ENCODE data around the gene MRPS34. TPM values are rescaled to one million over a fixed set of nuclear protein-coding genes. Genes with fewer than 3 reads are reported as not detected.

Gene MRPS34
- total RNA-seq, 1 experiment from 2014 or later, result 109 TPM

GRCh38 chr16:1781254-1781653 lies 8.3 kb upstream of the MRPS34 start:
- H3K27me3 Mint-ChIP-seq (ENCODE audit: insufficient read depth, unreplicated experiment), result no peaks in the 10 kb centered on the region
- H3K36me3 ChIP-seq (ENCODE audit: control insufficient read depth, insufficient read depth, low read length), result peaks cover 2% of the 10 kb centered on the region; the same call in 1 of the 2 replicates

GRCh38 chr16:1780677-1781072 lies 7.7 kb upstream of the MRPS34 start:
- no peak overlapping the region for H3K4me3 ChIP-seq (ENCODE audit: low read depth, low read length)
- no peaks in the 10 kb centered on the region for H3K9me3 Mint-ChIP-seq (ENCODE audit: unreplicated experiment)
- BruUV-seq (replicated peaks), result TSS peak; percentile 47
- H3K27me3 Mint-ChIP-seq (ENCODE audit: insufficient read depth, unreplicated experiment), result no peaks in the 10 kb centered on the region
- peak overlapping the region; percentile 86 for H3K4me3 Mint-ChIP-seq (ENCODE audit: unreplicated experiment)
- DNase-seq, result no peak
- no peaks in the 10 kb centered on the region for H3K27me3 ChIP-seq (replicated peaks; ENCODE audit: control insufficient read depth, insufficient read depth, low read length)
- CTCF ChIA-PET, result no interaction called here
- TF ChIP-seq CTCF (IDR thresholded peaks at IDR 0.05; ENCODE audit: insufficient read depth in 1 of 2, low read depth in 1 of 2, low read length in 1 of 2, severe bottlenecking in 1 of 2, unreplicated experiment in 1 of 2), result no peak
- peaks cover 7% of the 10 kb centered on the region for H3K4me1 ChIP-seq
- peak overlapping the region; percentile 81 for H3K27ac Mint-ChIP-seq (ENCODE audit: unreplicated experiment)
- no peaks in the 10 kb centered on the region for H3K9me3 ChIP-seq
- H3K4me1 Mint-ChIP-seq (ENCODE audit: low read depth, unreplicated experiment), result peaks cover 8% of the 10 kb centered on the region
- H3K36me3 ChIP-seq (ENCODE audit: control insufficient read depth, insufficient read depth, low read length), result peaks cover 2% of the 10 kb centered on the region; the same call in 1 of the 2 replicates
- intact Hi-C loops (cut with micrococcal nuclease; ENCODE audit: unreplicated experiment), result loop anchor here (5.0 kb wide), 1 partner anchor 42 kb away; no protein-coding TSS in a partner anchor
- POLR2A ChIA-PET, result no interaction called here
- peaks cover 80% of the 10 kb centered on the region for H3K36me3 Mint-ChIP-seq (ENCODE audit: insufficient read depth, unreplicated experiment)

More at GRCh38 chr16:1781254-1781653, 8.3 kb upstream of the MRPS34 start:
- peaks cover 8% of the 10 kb centered on the region for H3K4me1 Mint-ChIP-seq (ENCODE audit: low read depth, unreplicated experiment)
- POLR2A ChIA-PET, result interaction anchor here (1.8 kb wide), 1 partner anchor 183 kb away, joined by 36 read pairs; the partner anchor contains the start of gene RPS2
- intact Hi-C loops (cut with micrococcal nuclease; ENCODE audit: unreplicated experiment), result loop anchor here (5.0 kb wide), 1 partner anchor 41 kb away; no protein-coding TSS in a partner anchor
- Histone ChIP-seq H3K27me3 (replicated peaks; ENCODE audit: control insufficient read depth, insufficient read depth, low read length) (no peaks in the 10 kb centered on the region), H3K4me3 (ENCODE audit: low read depth, low read length) (peak overlapping the region; percentile 92), H3K9me3 (no peaks in the 10 kb centered on the region), H3K4me1 (peaks cover 7% of the 10 kb centered on the region)
- H3K27ac Mint-ChIP-seq (ENCODE audit: unreplicated experiment), result peak overlapping the region; percentile 81
- peak overlapping the region; percentile 86 for H3K4me3 Mint-ChIP-seq (ENCODE audit: unreplicated experiment)
- CTCF ChIA-PET, result no interaction called here
- peaks cover 74% of the 10 kb centered on the region for H3K36me3 Mint-ChIP-seq (ENCODE audit: insufficient read depth, unreplicated experiment)
- no peaks in the 10 kb centered on the region for H3K9me3 Mint-ChIP-seq (ENCODE audit: unreplicated experiment)
- no peak for TF ChIP-seq CTCF (IDR thresholded peaks at IDR 0.05; ENCODE audit: insufficient read depth in 1 of 2, low read depth in 1 of 2, low read length in 1 of 2, severe bottlenecking in 1 of 2, unreplicated experiment in 1 of 2)
- no peak for DNase-seq
- no TSS peak for BruUV-seq (replicated peaks)

- no peaks in the 10 kb centered on the region for H3K27me3 Mint-ChIP-seq (ENCODE audit: insufficient read depth, unreplicated experiment)
- H3K4me3 ChIP-seq (ENCODE audit: low read depth, low read length), result no peak overlapping the region
- H3K9me3 ChIP-seq, result no peaks in the 10 kb centered on the region
- TF ChIP-seq CTCF (IDR thresholded peaks at IDR 0.05; ENCODE audit: insufficient read depth in 1 of 2, low read depth in 1 of 2, low read length in 1 of 2, severe bottlenecking in 1 of 2, unreplicated experiment in 1 of 2), result no peak
- ChIA-PET POLR2A (no interaction called here), CTCF (no interaction called here)
- H3K4me1 Mint-ChIP-seq (ENCODE audit: low read depth, unreplicated experiment), result peaks cover 8% of the 10 kb centered on the region
- intact Hi-C loops (cut with micrococcal nuclease; ENCODE audit: unreplicated experiment), result loop anchor here (5.0 kb wide), 1 partner anchor 42 kb away; no protein-coding TSS in a partner anchor
- H3K27me3 ChIP-seq (replicated peaks; ENCODE audit: control insufficient read depth, insufficient read depth, low read length), result no peaks in the 10 kb centered on the region
- peaks cover 7% of the 10 kb centered on the region for H3K4me1 ChIP-seq
- peak overlapping the region; percentile 86 for H3K4me3 Mint-ChIP-seq (ENCODE audit: unreplicated experiment)
- H3K36me3 Mint-ChIP-seq (ENCODE audit: insufficient read depth, unreplicated experiment), result peaks cover 83% of the 10 kb centered on the region
- no peak for DNase-seq
- BruUV-seq (replicated peaks), result no TSS peak
- H3K27ac Mint-ChIP-seq (ENCODE audit: unreplicated experiment), result peak overlapping the region; percentile 81
- H3K9me3 Mint-ChIP-seq (ENCODE audit: unreplicated experiment), result no peaks in the 10 kb centered on the region
- 0 out of 2 replicates have a peak, but pooled peaks cover under 1% of the 10 kb centered on the region for H3K36me3 ChIP-seq (ENCODE audit: control insufficient read depth, insufficient read depth, low read length)
Observed at GRCh38 chr16:1779741-1780676, 7.1 kb upstream of the MRPS34 start.

All from Caco-2 (cell line).